ENCODE data around the gene PGD. TPM values are rescaled to one million over a fixed set of nuclear protein-coding genes. Genes with fewer than 3 reads are reported as not detected.

Gene PGD
- total and polyA plus RNA-seq, 2 donors (not counting 1 experiment from before 2014, with no cell fraction given): 13.7 to 56.7 TPM

DNA sequence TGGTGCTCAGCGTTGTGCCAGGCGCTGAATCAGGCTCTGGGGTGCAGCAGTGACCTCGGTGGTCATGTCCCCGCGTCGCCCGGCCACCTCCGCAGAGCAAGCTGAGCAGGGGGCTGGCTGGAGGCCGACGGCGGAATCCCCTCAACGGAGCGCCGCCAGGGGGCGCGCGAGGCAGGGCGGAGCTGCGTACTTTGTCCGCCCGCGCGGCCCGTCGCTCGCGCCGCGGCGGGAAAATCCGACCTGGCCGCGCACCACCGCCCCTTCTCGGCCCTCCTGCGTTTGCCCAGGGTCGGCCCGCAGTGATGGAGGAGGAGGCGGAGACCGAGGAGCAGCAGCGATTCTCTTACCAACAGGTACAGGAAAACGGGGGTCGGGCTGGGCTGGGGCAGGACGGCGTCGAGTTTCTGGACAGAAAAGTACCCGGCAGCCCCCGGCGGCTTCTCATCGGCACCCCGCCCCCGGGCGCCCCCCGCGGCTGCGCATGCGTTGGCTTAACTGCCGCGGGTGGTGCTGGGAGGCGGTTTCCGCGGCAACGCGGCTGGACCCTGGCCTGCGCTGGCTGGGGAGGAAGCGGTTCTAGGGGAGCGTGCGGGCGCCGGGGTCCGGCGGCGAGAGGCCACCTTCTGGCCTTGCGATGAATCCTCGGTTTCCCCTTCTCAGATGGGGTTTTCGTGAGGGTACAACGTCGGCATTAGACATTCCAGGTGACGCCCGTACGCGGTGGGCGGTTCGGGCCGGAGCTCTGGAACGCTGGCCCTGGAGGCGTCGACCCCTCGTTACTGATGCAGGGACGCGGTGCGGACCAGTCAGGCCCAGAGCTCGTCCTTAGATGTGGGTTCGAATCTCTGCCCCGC, 31.6 kb downstream of the PGD start, which contains the start of gene CENPS:
Gene CENPS, plus strand, starts transcription at position 218 of the 854 bp plus-strand sequence. Its CDS starts 85 bp downstream, at position 303.
- under 1% methylated on average over 95 of the region's 95 CpGs for WGBS (ENCODE audit: insufficient coverage)
- intact Hi-C loops (cut with micrococcal nuclease): loop anchor here (1.0 kb wide), 3 partner anchors 32 to 520 kb away; partner anchors contain the start of genes CTNNBIP1 and DFFA
- H3K4me2 ChIP-seq (replicated peaks; ENCODE audit: low read depth, low read length, poor library complexity, severe bottlenecking): peak within 1 kb of the TSS; percentile 99
- TF ChIP-seq, protein P1, sequence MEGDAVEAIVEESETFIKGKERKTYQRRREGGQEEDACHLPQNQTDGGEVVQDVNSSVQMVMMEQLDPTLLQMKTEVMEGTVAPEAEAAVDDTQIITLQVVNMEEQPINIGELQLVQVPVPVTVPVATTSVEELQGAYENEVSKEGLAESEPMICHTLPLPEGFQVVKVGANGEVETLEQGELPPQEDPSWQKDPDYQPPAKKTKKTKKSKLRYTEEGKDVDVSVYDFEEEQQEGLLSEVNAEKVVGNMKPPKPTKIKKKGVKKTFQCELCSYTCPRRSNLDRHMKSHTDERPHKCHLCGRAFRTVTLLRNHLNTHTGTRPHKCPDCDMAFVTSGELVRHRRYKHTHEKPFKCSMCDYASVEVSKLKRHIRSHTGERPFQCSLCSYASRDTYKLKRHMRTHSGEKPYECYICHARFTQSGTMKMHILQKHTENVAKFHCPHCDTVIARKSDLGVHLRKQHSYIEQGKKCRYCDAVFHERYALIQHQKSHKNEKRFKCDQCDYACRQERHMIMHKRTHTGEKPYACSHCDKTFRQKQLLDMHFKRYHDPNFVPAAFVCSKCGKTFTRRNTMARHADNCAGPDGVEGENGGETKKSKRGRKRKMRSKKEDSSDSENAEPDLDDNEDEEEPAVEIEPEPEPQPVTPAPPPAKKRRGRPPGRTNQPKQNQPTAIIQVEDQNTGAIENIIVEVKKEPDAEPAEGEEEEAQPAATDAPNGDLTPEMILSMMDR (IDR thresholded peaks at IDR 0.05): peak; percentile 97
- TF ChIP-seq EZH2 (IDR thresholded peaks at IDR 0.05; ENCODE audit: borderline replicate concordance, insufficient read depth, low read depth, low read length, poor library complexity, severe bottlenecking): no peak
- H3K9me3 Mint-ChIP-seq (ENCODE audit: insufficient read depth): no peaks in the 10 kb centered on the region
- H3K27ac ChIP-seq (ENCODE audit: low read length in 2 of 2): peak within 1 kb of the TSS; percentile 82 to 95
- H3K36me3 ChIP-seq (replicated peaks in 1 of 2; ENCODE audit: control extremely low read depth in 1 of 2, control insufficient read depth in 1 of 2, extremely low read depth in 1 of 2, insufficient read depth in 2 of 2, low read length in 1 of 2): no peaks in the 10 kb centered on the region
- CTCF ChIA-PET: interaction anchor here (0.7 to 3.3 kb wide), 23 partner anchors 9 to 946 kb away, joined by 3 to 51 read pairs (median 4); partner anchors contain the start of genes DFFA, KIF1B, PGD and UBE4B
- H4K20me1 ChIP-seq (ENCODE audit: control insufficient read depth, insufficient read depth, low read length, poor library complexity, severe bottlenecking): no peaks in the 10 kb centered on the region
- H3K27me3 ChIP-seq (replicated peaks in 1 of 4; ENCODE audit: control extremely low read depth in 1 of 4, control insufficient read depth in 3 of 4, insufficient read depth in 4 of 4, low read length in 3 of 4): no peaks in the 10 kb centered on the region
- DNase-seq (peak; percentile 96), ATAC-seq (ENCODE audit: low read depth) (peak; percentile 84)
- POLR2A ChIA-PET: interaction anchor here (0.7 to 2.2 kb wide), 5 partner anchors 11 to 397 kb away, joined by 3 to 7 read pairs (median 3); partner anchors contain the start of genes DFFA, KIF1B, PEX14 and UBE4B
- peaks cover 10% of the 10 kb centered on the region for H3K79me2 ChIP-seq (ENCODE audit: control insufficient read depth, insufficient read depth, low read length)
- peaks cover 30% of the 10 kb centered on the region for H3K4me1 Mint-ChIP-seq
- peak within 1 kb of the TSS; percentile 42 to 98 (median 89) for H3K4me3 ChIP-seq (ENCODE audit: control extremely low read depth in 1 of 5, extremely low read depth in 1 of 5, insufficient read depth in 1 of 5, low read depth in 2 of 5, low read length in 4 of 5)
- H3K27ac Mint-ChIP-seq: peak within 1 kb of the TSS; percentile 99
- peak within 1 kb of the TSS; percentile 95 for H2AFZ ChIP-seq (ENCODE audit: insufficient read depth, low read depth, low read length, poor library complexity, severe bottlenecking)
- H3K27me3 Mint-ChIP-seq: no peaks in the 10 kb centered on the region
- peak within 1 kb of the TSS; percentile 96 for H3K4me3 Mint-ChIP-seq
- peaks cover 11 to 30% of the 10 kb centered on the region in 2 donors for H3K4me1 ChIP-seq (ENCODE audit: control insufficient read depth in 2 of 2, insufficient read depth in 2 of 2, low read length in 2 of 2)
- H3K9ac ChIP-seq (ENCODE audit: low read length): peak within 1 kb of the TSS; percentile 97
- peaks cover 0 to 3% (median 0%) of the 10 kb centered on the region in 3 donors for H3K9me3 ChIP-seq (ENCODE audit: control extremely low read depth in 1 of 3, control insufficient read depth in 2 of 3, insufficient read depth in 1 of 3, low read length in 2 of 3)

Measured in B cell (primary cell).